ENCODE measurements around the gene SKP1. TPM values are rescaled to one million over a fixed set of nuclear protein-coding genes. Genes with fewer than 3 reads are reported as not detected.

The SKP1 gene
- total RNA-seq, 1 experiment from 2014 or later = 348 TPM

DNA sequence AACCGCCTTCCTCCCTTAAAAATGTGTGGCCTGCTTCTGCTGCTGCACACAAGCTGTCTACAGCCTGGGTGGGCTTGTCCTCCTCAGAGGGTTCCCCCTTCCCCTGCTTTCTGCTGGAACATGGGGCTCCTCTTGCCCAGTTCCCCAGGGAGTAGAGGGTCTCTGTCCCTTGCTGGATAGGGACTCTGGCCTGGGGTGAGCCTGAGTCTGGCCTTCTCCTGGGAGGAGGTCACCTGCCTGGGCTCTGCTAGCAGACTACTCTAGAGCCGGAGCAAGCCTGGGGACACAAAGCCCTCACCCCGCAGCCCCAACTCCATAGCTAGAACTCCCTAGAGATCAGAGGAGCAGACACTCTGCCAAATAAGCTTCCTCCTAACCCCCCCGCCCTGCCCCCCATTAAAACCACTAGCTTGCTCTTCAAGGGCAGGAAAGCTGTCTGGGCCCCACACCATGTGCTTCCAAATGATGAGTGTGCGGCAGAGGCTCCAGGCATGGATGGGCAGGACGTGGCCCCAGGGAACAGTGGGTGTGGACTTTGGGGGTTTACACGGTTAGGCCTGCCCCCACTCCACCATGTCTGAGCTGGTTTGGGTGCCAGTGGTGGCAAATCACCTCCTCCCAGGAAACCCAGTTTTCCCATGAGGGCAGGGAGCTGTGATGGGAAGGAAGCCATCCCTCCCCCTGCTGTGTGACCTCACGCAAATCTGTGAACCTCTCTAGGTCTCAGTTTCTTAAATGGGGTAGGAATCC, 52.3 kb downstream of the SKP1 start:
- H4K8ac ChIP-seq (replicated peaks; ENCODE audit: insufficient read length, low read depth, low read length) = no peak overlapping the region
- no peak for DNase-seq
- H3K14ac ChIP-seq (ENCODE audit: insufficient read depth, low read length) = no peak overlapping the region
- no peaks in the 10 kb centered on the region for H3K4me1 Mint-ChIP-seq
- no peak overlapping the region for H2AK5ac ChIP-seq (ENCODE audit: insufficient read length, low read length)
- H3K23me2 ChIP-seq (ENCODE audit: insufficient read length, low read depth, low read length, poor library complexity, severe bottlenecking) = no peaks in the 10 kb centered on the region
- H4K20me1 ChIP-seq (ENCODE audit: control insufficient read depth, insufficient read depth, insufficient read length) = peaks cover 3% of the 10 kb centered on the region
- H3K18ac ChIP-seq (ENCODE audit: insufficient read length, low read depth, low read length) = no peak overlapping the region
- peaks cover 2% of the 10 kb centered on the region; the same call in 1 of the 2 replicates for H3K27me3 Mint-ChIP-seq (ENCODE audit: low read depth)
- H3K4me1 ChIP-seq (ENCODE audit: insufficient read depth, low read length) = no peaks in the 10 kb centered on the region
- H3K4ac ChIP-seq (ENCODE audit: low read depth, low read length) = no peak overlapping the region
- H2AFZ ChIP-seq (ENCODE audit: low read length) = no peak overlapping the region
- H3K36me3 Mint-ChIP-seq (ENCODE audit: insufficient read depth in 1 of 3, low read depth in 3 of 3) = peaks cover 0 to 10% (median 7%) of the 10 kb centered on the region in 3 experiments; a peak in 4 of 7 replicates
- no peaks in the 10 kb centered on the region for H3K79me1 ChIP-seq (ENCODE audit: insufficient read depth, low read depth, low read length, poor library complexity, severe bottlenecking)
- H2BK12ac ChIP-seq (ENCODE audit: insufficient read length, low read depth, low read length) = no peak overlapping the region
- H2BK20ac ChIP-seq (ENCODE audit: low read depth, low read length, poor library complexity, severe bottlenecking) = no peak overlapping the region
- H3K56ac ChIP-seq (ENCODE audit: insufficient read length, low read depth, low read length) = no peak overlapping the region
- no peak overlapping the region for H3K23ac ChIP-seq (ENCODE audit: insufficient read length, low read depth, low read length)
- H3K4me2 ChIP-seq (ENCODE audit: insufficient read depth, insufficient read length, low read length) = no peak overlapping the region
- no peaks in the 10 kb centered on the region for H3K9me3 ChIP-seq (ENCODE audit: control insufficient read depth, low read depth, low read length)
- no peak overlapping the region for H3K9ac ChIP-seq (ENCODE audit: extremely low read depth, insufficient read length, low read length)
- H2BK120ac ChIP-seq (ENCODE audit: low read depth, low read length, poor library complexity, severe bottlenecking) = no peak overlapping the region
- H4K5ac ChIP-seq (ENCODE audit: insufficient read length, low read depth, low read length) = no peak overlapping the region
- WGBS (ENCODE audit: extremely low coverage, insufficient read length, low lambda C conversion rate) = no CpG with 5 or more reads among the region's 8 CpGs
- H3K79me2 ChIP-seq (ENCODE audit: insufficient read depth, low read length) = no peaks in the 10 kb centered on the region
- H3K27ac ChIP-seq (ENCODE audit: insufficient read length, low read depth, low read length) = no peak overlapping the region
- H3K9me3 Mint-ChIP-seq = no peaks in the 10 kb centered on the region
- TF ChIP-seq, protein P1, sequence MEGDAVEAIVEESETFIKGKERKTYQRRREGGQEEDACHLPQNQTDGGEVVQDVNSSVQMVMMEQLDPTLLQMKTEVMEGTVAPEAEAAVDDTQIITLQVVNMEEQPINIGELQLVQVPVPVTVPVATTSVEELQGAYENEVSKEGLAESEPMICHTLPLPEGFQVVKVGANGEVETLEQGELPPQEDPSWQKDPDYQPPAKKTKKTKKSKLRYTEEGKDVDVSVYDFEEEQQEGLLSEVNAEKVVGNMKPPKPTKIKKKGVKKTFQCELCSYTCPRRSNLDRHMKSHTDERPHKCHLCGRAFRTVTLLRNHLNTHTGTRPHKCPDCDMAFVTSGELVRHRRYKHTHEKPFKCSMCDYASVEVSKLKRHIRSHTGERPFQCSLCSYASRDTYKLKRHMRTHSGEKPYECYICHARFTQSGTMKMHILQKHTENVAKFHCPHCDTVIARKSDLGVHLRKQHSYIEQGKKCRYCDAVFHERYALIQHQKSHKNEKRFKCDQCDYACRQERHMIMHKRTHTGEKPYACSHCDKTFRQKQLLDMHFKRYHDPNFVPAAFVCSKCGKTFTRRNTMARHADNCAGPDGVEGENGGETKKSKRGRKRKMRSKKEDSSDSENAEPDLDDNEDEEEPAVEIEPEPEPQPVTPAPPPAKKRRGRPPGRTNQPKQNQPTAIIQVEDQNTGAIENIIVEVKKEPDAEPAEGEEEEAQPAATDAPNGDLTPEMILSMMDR (conservative IDR thresholded peaks at IDR 0.05) = no peak
- no peak overlapping the region for H4K91ac ChIP-seq (ENCODE audit: insufficient read length, low read depth, low read length)
- no peak overlapping the region for H3K4me3 Mint-ChIP-seq
- no peak overlapping the region for H2BK15ac ChIP-seq (ENCODE audit: low read depth, low read length)
- no peak overlapping the region for H3T11ph ChIP-seq (ENCODE audit: low read length)
- H3K27ac Mint-ChIP-seq = no peak overlapping the region
- no peak overlapping the region for H2BK5ac ChIP-seq (ENCODE audit: insufficient read length, low read length)
- H3K27me3 ChIP-seq (ENCODE audit: insufficient read depth, low read length) = no peaks in the 10 kb centered on the region
